Coronary artery (tissue), 2 donors: ENCODE measurements around the gene BIRC7.

Source experiments
- DNase-seq: peaks from one replicate; pipeline ENCODE4 v3.0.0-alpha.2; 2017; ENCODE audit warnings: low spot score
- H3K27ac ChIP-seq, 2 donors: fragments of 200-600 bp; sonication (generic); one replicate each; pipeline ENCODE4 v1.5.1; 2016 to 2019
- H3K4me3 ChIP-seq: fragments of 200-600 bp; sonication (generic); 2 replicates; pipeline ENCODE4 v1.5.1; 2016; ENCODE audit warnings: mild to moderate bottlenecking, moderate library complexity
- TF ChIP-seq, protein P1 (sequence below): fragments of 200-600 bp; sonication (generic); IDR thresholded peaks from one replicate; pipeline ENCODE4 v1.5.1; 2019; ENCODE audit warnings: antibody characterized with exemption

Gene BIRC7

DNA sequence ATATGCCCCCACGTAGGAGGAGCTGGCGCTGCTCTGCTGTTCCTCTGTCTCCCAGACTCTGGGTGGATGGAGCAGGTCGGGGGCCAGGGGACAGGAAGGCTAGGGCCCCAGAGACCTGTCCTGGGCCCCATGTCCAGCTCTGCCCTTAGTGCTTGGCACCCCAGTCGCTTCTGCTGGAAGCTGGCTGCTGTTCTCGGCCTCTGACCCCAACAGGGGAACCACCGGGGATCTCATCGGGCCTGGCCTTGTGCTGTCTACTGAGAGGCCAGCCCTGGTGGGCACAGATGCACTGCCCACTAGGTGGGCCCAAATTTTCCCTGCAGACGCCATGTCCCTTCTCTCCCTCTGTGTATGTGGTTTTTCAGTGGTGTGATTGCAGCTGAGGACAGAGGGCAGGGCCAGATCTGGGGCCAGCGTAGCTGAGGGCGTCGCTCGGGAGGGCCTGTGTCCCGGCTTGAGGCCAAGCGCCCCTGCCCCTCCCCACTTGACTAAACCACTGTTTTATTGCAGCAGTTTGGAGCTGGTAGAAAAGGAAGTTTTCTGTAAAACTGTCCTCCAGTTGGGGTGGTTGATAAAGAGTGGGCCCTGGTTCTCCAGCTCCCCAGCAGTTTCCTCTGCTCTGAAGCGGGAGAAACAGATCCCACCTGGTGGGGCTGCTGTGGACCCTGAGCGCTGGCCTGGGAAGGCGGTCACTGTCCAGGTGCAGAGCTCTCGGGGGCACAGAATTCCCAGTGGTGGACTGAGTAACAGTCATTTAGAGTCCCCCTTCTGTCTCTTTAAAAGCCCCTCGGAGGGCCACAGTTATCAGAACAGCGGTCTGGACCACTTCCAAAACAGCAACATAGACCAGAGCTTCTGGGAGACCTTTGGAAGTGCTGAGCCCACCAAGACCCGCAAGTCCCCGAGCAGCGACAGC, 51.3 kb downstream of the BIRC7 start:
- no peak for DNase-seq
- TF ChIP-seq, protein P1, sequence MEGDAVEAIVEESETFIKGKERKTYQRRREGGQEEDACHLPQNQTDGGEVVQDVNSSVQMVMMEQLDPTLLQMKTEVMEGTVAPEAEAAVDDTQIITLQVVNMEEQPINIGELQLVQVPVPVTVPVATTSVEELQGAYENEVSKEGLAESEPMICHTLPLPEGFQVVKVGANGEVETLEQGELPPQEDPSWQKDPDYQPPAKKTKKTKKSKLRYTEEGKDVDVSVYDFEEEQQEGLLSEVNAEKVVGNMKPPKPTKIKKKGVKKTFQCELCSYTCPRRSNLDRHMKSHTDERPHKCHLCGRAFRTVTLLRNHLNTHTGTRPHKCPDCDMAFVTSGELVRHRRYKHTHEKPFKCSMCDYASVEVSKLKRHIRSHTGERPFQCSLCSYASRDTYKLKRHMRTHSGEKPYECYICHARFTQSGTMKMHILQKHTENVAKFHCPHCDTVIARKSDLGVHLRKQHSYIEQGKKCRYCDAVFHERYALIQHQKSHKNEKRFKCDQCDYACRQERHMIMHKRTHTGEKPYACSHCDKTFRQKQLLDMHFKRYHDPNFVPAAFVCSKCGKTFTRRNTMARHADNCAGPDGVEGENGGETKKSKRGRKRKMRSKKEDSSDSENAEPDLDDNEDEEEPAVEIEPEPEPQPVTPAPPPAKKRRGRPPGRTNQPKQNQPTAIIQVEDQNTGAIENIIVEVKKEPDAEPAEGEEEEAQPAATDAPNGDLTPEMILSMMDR: no peak
- no peak overlapping the region for H3K27ac ChIP-seq
- H3K4me3 ChIP-seq: no peak overlapping the region

DNA sequence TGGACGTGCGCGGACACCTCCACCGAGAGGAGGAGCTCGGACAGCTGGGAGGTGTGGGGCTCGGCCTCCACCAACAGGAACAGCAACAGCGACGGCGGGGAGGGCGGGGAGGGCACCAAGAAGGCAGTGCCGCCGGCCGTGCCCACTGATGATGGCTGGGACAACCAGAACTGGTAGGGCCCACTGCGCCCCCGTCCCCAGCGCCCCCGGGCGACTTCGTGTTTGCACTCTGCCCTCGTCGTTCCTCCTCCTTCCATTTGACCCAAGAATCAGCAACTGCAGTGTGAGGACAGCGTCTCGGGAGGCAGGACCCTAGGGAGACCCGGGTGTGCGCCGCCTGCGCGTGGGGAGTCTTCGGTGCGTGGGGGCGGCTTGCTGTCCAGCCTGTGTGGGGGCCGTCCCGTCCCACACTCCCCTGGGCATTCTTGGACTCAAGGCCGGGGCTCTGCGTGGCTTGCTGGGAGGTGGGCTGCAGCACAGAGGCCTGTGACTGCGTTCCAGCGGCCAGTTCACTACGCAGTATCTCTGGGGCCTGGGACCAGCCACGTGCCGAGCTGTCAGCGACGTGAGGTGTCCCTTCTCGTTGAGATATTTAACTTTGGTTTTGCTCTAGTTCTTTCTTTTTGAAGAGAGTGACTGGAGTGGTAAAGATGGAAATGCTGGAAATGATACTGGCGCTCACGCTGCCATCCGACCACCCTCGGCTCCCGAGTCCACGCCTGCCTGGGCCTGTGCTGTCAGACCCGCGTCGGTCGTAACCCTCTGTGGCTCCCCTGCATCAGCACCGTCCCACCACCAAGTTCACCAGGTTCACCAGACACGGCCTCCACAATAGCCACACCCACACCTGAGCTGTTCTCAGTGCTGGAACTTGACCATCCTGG, 52.2 kb downstream of the BIRC7 start:
- no peak for DNase-seq
- Histone ChIP-seq H3K27ac (no peak overlapping the region), H3K4me3 (no peak overlapping the region)
- TF ChIP-seq, protein P1: no peak

DNA sequence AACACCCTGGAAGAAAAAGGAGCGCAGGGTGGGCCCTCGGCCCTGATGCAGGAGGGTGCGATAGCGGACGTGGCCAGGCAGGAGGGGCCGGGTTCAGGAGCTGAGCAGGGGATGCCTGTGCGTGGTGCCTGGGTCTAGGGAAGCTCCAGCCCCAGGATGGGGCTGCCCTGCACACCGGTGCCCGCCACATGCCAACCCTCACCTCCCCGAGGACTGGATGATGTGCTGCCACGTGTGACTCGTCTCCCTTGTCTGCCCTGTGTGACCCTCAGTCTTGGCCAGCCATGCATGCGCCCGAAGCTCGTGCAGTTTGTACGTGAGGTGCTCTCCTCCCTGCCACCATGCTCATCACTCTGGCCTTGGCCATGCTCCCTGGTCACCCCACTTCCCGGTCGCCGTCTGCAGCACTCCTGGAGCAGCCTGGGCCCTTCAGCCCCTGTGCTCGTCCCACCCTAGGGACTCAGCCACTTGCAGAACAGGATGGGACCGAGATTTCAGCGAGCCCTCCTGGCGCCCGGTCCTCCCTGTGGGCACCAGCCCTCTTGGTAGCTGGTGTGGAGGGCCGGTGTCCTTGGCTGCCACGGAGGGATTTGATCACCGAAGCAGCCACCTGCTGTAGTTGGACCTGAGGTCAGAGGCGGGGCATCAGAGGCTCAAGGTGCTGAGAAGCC, 53.0 kb downstream of the BIRC7 start:
- DNase-seq: no peak
- TF ChIP-seq, protein P1: no peak
- Histone ChIP-seq H3K27ac (no peak overlapping the region), H3K4me3 (no peak overlapping the region)

DNA sequence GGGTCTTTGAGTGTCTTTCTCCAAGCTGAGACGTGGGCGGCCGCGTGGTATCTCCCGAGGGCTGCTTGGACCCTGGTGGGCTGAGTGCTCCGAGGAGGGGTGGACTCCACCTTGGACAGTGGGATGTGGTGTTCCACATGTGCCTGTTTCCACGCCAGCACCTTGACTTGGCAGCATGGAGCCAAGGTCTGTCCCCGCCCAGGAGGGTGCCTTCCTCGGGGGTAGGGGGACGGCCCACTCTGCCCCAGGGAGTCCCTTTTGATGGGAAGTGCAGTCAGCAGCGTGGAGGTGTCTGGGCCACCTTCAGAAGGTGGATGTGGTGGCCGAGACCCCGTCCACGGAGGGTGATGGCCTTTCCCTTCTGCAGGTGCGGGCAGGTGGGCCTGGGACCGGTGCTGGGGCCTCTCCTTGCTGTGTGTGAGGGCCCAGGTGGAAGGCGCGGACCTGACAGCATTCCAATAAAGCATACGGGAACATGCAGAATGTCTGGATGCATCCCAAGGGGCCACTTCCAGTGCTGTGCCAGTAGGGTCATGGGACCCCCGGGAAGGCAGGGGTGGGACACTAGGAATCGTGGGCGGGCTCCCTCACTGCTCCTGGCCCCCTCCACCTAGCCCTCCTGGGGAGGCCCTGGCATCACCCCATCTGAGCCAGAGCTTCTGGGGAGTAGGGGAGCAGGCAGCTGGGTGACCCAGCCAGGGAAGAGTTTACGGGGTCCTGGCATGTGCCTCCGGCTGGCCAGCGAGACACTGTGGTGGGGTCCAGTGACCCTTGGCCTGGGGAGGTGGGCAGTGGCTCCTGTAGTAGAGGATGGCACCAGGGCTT, 53.8 kb downstream of the BIRC7 start:
- Histone ChIP-seq H3K27ac (no peak overlapping the region), H3K4me3 (no peak overlapping the region)
- DNase-seq: no peak
- TF ChIP-seq, protein P1: no peak
